ENCODE data around the gene GALNT16. TPM values are rescaled to one million over a fixed set of nuclear protein-coding genes. Genes with fewer than 3 reads are reported as not detected.

GALNT16 gene
- total RNA-seq, 1 donor from 2014 or later, result 3.1 TPM

- no peak overlapping the region for H3K27ac Mint-ChIP-seq (ENCODE audit: unreplicated experiment)
Observed at GRCh38 chr14:69319911-69320310, 60.0 kb downstream of the GALNT16 start.

GRCh38 chr14:69320581-69321365 is 60.8 kb downstream of the GALNT16 start:
- Mint-ChIP-seq H3K27ac (ENCODE audit: unreplicated experiment) (no peak overlapping the region), H3K4me1 (ENCODE audit: unreplicated experiment) (peaks cover 23% of the 10 kb centered on the region), H3K4me3 (ENCODE audit: unreplicated experiment) (no peak overlapping the region), H3K36me3 (ENCODE audit: unreplicated experiment) (no peaks in the 10 kb centered on the region), H3K27me3 (ENCODE audit: unreplicated experiment) (no peaks in the 10 kb centered on the region), H3K9me3 (ENCODE audit: unreplicated experiment) (no peaks in the 10 kb centered on the region)
- TF ChIP-seq CTCF (IDR thresholded peaks at IDR 0.05), result no peak
- DNase-seq (ENCODE audit: extremely low spot score, unreplicated experiment), result no peak

More at GRCh38 chr14:69319911-69320310, 60.0 kb downstream of the GALNT16 start:
- Mint-ChIP-seq H3K36me3 (ENCODE audit: unreplicated experiment) (no peaks in the 10 kb centered on the region), H3K4me1 (ENCODE audit: unreplicated experiment) (peaks cover 31% of the 10 kb centered on the region), H3K4me3 (ENCODE audit: unreplicated experiment) (no peak overlapping the region), H3K9me3 (ENCODE audit: unreplicated experiment) (no peaks in the 10 kb centered on the region), H3K27me3 (ENCODE audit: unreplicated experiment) (no peaks in the 10 kb centered on the region)
- no peak for DNase-seq (ENCODE audit: extremely low spot score, unreplicated experiment)
- no peak for TF ChIP-seq CTCF (IDR thresholded peaks at IDR 0.05)

GRCh38 chr14:69321601-69322330 is 61.8 kb downstream of the GALNT16 start:
- no peak for TF ChIP-seq CTCF (IDR thresholded peaks at IDR 0.05)
- no peaks in the 10 kb centered on the region for H3K9me3 Mint-ChIP-seq (ENCODE audit: unreplicated experiment)
- peaks cover 13% of the 10 kb centered on the region for H3K4me1 Mint-ChIP-seq (ENCODE audit: unreplicated experiment)
- no peak overlapping the region for H3K4me3 Mint-ChIP-seq (ENCODE audit: unreplicated experiment)
- H3K27ac Mint-ChIP-seq (ENCODE audit: unreplicated experiment), result no peak overlapping the region
- no peak for DNase-seq (ENCODE audit: extremely low spot score, unreplicated experiment)
- H3K36me3 Mint-ChIP-seq (ENCODE audit: unreplicated experiment), result no peaks in the 10 kb centered on the region
- H3K27me3 Mint-ChIP-seq (ENCODE audit: unreplicated experiment), result no peaks in the 10 kb centered on the region

GRCh38 chr14:69323266-69323998 is 63.5 kb downstream of the GALNT16 start:
- no peak for DNase-seq (ENCODE audit: extremely low spot score, unreplicated experiment)
- peak overlapping the region; percentile 46 for H3K27ac Mint-ChIP-seq (ENCODE audit: unreplicated experiment)
- H3K4me1 Mint-ChIP-seq (ENCODE audit: unreplicated experiment), result peaks cover 1% of the 10 kb centered on the region
- no peak for TF ChIP-seq CTCF (IDR thresholded peaks at IDR 0.05)
- H3K4me3 Mint-ChIP-seq (ENCODE audit: unreplicated experiment), result no peak overlapping the region
- H3K9me3 Mint-ChIP-seq (ENCODE audit: unreplicated experiment), result no peaks in the 10 kb centered on the region
- no peaks in the 10 kb centered on the region for H3K27me3 Mint-ChIP-seq (ENCODE audit: unreplicated experiment)
- no peaks in the 10 kb centered on the region for H3K36me3 Mint-ChIP-seq (ENCODE audit: unreplicated experiment)

GRCh38 chr14:69323999-69324282 is 64.0 kb downstream of the GALNT16 start:
- Mint-ChIP-seq H3K27ac (ENCODE audit: unreplicated experiment) (no peak overlapping the region), H3K9me3 (ENCODE audit: unreplicated experiment) (no peaks in the 10 kb centered on the region), H3K27me3 (ENCODE audit: unreplicated experiment) (no peaks in the 10 kb centered on the region), H3K36me3 (ENCODE audit: unreplicated experiment) (no peaks in the 10 kb centered on the region), H3K4me3 (ENCODE audit: unreplicated experiment) (no peak overlapping the region), H3K4me1 (ENCODE audit: unreplicated experiment) (no peaks in the 10 kb centered on the region)
- no peak for DNase-seq (ENCODE audit: extremely low spot score, unreplicated experiment)
- no peak for TF ChIP-seq CTCF (IDR thresholded peaks at IDR 0.05)

All from osteocyte (in vitro differentiated cells).